Spleen (tissue), 7 donors: ENCODE measurements around the gene ATP2B2.

Experiments
- POLR2A ChIP-seq, 3 donors: fragments of 450-650 bp; IDR thresholded peaks; one replicate each; pipeline ENCODE4 v1.5.1; 2017; ENCODE audit warnings: antibody characterized with exemption in 3 of 3, mild to moderate bottlenecking in 1 of 3
- TF ChIP-seq, protein P1 (sequence below), 11 experiments: fragments of 200-600 bp in 7 of 11; fragments of 450-650 bp in 4 of 11; sonication (generic) in 4 of 11; IDR thresholded peaks in 8 of 11; conservative IDR thresholded peaks in 3 of 11; 1 replicate in 7 of 11; 2 replicates in 4 of 11; pipeline versions ENCODE4 v1.4.0 to v1.8.0; 2016 to 2021; ENCODE audit warnings: antibody characterized with exemption in 11 of 11, inconsistent platforms in 4 of 11, mild to moderate bottlenecking in 1 of 11
- donor health status: DM: no; HTN: no; CAD: no; lungs with moderate emphysema.
- donor health status: DM: no; HTN: no; CAD: no.
- donor health status: DM: no; HTN: no; CAD: no.

- TF ChIP-seq, protein P1, sequence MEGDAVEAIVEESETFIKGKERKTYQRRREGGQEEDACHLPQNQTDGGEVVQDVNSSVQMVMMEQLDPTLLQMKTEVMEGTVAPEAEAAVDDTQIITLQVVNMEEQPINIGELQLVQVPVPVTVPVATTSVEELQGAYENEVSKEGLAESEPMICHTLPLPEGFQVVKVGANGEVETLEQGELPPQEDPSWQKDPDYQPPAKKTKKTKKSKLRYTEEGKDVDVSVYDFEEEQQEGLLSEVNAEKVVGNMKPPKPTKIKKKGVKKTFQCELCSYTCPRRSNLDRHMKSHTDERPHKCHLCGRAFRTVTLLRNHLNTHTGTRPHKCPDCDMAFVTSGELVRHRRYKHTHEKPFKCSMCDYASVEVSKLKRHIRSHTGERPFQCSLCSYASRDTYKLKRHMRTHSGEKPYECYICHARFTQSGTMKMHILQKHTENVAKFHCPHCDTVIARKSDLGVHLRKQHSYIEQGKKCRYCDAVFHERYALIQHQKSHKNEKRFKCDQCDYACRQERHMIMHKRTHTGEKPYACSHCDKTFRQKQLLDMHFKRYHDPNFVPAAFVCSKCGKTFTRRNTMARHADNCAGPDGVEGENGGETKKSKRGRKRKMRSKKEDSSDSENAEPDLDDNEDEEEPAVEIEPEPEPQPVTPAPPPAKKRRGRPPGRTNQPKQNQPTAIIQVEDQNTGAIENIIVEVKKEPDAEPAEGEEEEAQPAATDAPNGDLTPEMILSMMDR (IDR thresholded peaks at IDR 0.05 in 8 of 11, conservative IDR thresholded peaks at IDR 0.05 in 3 of 11) = no peak
- TF ChIP-seq POLR2A (IDR thresholded peaks at IDR 0.05) = no peak
These were observed 85.7 kb downstream of the ATP2B2 start for GRCh38 chr3:10419637-10420232.
